Fibroblast of mammary gland (primary cell): Measurements from ENCODE around the gene FRRS1.

Source experiments
- DNase-seq: peaks from one replicate; pipeline ENCODE4 v3.0.0-alpha.2; 2010; ENCODE audit warnings: low read depth
- H3K4me3 ChIP-seq: 2 replicates; pipeline ENCODE4 v1.5.1; 2011; ENCODE audit warnings: low read depth, mild to moderate bottlenecking, low read length, moderate library complexity; ENCODE audit not compliant: control insufficient read depth
- CTCF ChIP-seq: conservative IDR thresholded peaks from 2 replicates; pipeline ENCODE4 v1.5.1; 2011; ENCODE audit warnings: low read depth, low read length, inconsistent platforms; ENCODE audit not compliant: control insufficient read depth, insufficient read depth

Gene FRRS1

DNA sequence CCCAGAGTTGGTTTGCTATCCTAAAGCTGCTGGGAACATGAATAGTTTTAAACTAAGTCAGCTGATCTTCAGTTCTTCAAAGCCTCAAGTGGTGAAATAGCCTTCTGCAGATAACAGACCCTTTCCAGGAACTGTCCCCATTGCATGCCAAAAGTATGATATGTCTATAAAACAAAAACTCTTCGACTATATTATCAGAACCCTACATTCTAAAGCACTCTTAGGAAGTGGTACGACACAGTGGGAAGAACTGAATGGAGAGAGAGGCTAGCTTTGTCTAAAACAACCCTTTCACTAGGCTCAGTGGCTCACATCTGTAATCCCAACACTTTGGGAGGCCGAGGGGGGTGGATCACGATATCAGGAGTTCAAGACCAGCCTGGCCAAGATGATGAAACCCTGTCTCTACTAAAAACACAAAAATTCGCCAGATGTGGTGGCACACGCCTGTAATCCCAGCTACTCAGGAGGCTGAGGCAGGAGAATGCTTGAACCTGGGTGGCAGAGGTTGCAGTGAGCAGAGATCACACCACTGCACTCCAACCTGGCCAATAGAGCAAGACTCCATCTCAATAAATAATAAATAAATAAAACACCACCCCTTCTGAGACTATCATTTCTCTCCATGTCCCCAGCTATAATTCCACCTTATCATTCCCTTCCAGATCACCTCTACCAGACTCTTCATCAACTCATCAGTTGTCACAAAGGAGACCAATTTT is 2.2 kb upstream of the FRRS1 start:
- DNase-seq, result no peak
- no peak for TF ChIP-seq CTCF
- no peak overlapping the region for H3K4me3 ChIP-seq

- TF ChIP-seq CTCF, result no peak
These were observed 1.7 kb upstream of the FRRS1 start for GRCh38 chr1:99768104-99768503.

GRCh38 chr1:99764909-99765308 is 1.5 kb downstream of the FRRS1 start:
- DNase-seq, result no peak
- no peak overlapping the region for H3K4me3 ChIP-seq
- no peak for TF ChIP-seq CTCF

More at GRCh38 chr1:99768104-99768503, 1.7 kb upstream of the FRRS1 start:
- no peak for DNase-seq
- no peak overlapping the region for H3K4me3 ChIP-seq

DNA sequence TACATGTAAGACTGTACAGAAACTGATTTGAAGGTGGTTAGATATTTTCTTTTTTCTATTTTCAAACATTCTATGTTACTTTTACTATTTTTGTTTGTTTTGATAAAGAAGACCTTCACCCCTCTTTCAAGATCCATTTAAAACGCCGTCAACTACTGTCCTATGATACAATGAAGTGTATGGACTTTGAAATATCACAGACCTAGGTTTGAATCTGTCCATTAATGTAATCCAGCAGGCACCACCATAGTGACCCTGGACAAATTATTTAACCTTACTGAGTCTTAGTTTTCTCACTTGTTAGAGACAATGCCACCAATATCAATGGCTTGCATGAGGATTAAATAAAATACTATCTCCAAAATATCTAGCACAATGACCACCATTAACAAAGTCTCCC is 2.0 kb downstream of the FRRS1 start:
- no peak for TF ChIP-seq CTCF

GRCh38 chr1:99763956-99764355 is 2.5 kb downstream of the FRRS1 start:
- no peak for TF ChIP-seq CTCF
- no peak overlapping the region for H3K4me3 ChIP-seq
- no peak for DNase-seq

More for the DNA sequence above, 2.0 kb downstream of the FRRS1 start:
- no peak overlapping the region for H3K4me3 ChIP-seq
- no peak for DNase-seq

DNA sequence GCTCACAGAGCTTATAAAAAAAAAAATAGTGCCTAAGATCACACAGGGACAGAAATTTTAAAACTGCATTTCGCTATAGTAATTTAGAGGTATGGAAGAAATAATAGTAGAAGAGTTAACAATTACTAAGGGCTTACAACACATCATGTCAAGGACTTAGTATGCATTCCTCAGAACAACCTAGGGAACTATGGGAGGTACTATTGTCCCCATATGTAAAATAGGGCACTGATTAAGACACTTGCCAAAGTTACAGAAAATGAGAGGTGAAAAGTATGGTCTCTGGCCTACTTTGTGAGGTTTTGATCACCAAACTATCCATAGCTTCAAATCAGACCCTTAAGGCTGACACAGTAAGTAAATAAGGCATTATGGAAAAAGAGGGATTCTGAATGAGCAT is 4.7 kb downstream of the FRRS1 start:
- no peak for DNase-seq
- TF ChIP-seq CTCF, result no peak
- H3K4me3 ChIP-seq, result no peak overlapping the region
